Endothelial cell of umbilical vein (primary cell): Measurements from ENCODE around the gene AADACL2. TPM values are rescaled to one million over a fixed set of nuclear protein-coding genes. Genes with fewer than 3 reads are reported as not detected.

Experiments
- BruUV-seq: library from RNA; stranded (reverse); fragments of 400-500 nt; replicated peaks from 2 replicates; lab custom pipeline; 2021; lab: Mats Ljungman, UMichigan
- CTCF ChIA-PET: fragments of 300-600, 350-600 bp; sonication (Branson Sonifier 250); formaldehyde crosslinking; loops from one replicate; lab custom pipeline; 2021; ENCODE audit warnings: antibody characterized with exemption, inconsistent platforms; lab: Charles Lee
- POLR2A ChIA-PET: fragments of 300-600, 350-600 bp; sonication (Branson Sonifier 250); formaldehyde crosslinking; loops from one replicate; lab custom pipeline; 2021; ENCODE audit warnings: antibody characterized with exemption, inconsistent platforms; lab: Charles Lee
- DNase-seq: peaks from one replicate; pipeline ENCODE4 v3.0.0-alpha.2; 2011; ENCODE audit warnings: low read depth, low spot score
- FAIRE-seq: peaks from 2 replicates; lab custom pipeline; 2011; peaks lifted over from hg19 to GRCh38; lab: Jason Lieb, UNC
- H2AFZ ChIP-seq: 2 replicates; pipeline ENCODE4 v1.6.0; 2012; ENCODE audit warnings: low read depth, low read length, control low read depth, inconsistent platforms
- H3K27ac ChIP-seq: 2 replicates; pipeline ENCODE4 v1.5.1; 2011; ENCODE audit warnings: low read depth, mild to moderate bottlenecking, control low read depth, low read length, moderate library complexity; ENCODE audit not compliant: insufficient read depth
- H3K27me3 ChIP-seq, 2 experiments: 2 replicates each; pipeline versions ENCODE4 v1.6.0 to v1.6.1; 2011; ENCODE audit warnings: low read length in 2 of 2, mixed read lengths in 1 of 2; ENCODE audit not compliant: control insufficient read depth in 2 of 2, insufficient read depth in 2 of 2
- H3K36me3 ChIP-seq, 2 experiments: 2 replicates in 1 of 2; 3 replicates in 1 of 2; pipeline ENCODE4 v1.5.1; 2011; ENCODE audit warnings: low read length in 2 of 2, mild to moderate bottlenecking in 1 of 2, moderate library complexity in 1 of 2; ENCODE audit not compliant: control insufficient read depth in 2 of 2, insufficient read depth in 2 of 2; ENCODE audit errors: extremely low read depth in 1 of 2
- H3K4me1 ChIP-seq: 3 replicates; pipeline ENCODE4 v1.5.1; 2011; ENCODE audit warnings: mild to moderate bottlenecking, low read length; ENCODE audit not compliant: control insufficient read depth, insufficient read depth; ENCODE audit errors: extremely low read depth
- H3K4me2 ChIP-seq: 2 replicates; pipeline ENCODE4 v1.6.1; 2011; ENCODE audit warnings: low read length, control low read depth, mixed read lengths; ENCODE audit not compliant: insufficient read depth
- H3K4me3 ChIP-seq, 3 experiments: fragments of 200-600 bp in 1 of 3; sonication (generic), shearing (Covaris generic) in 1 of 3; replicated peaks in 1 of 3; 2 replicates each; pipeline ENCODE4 v1.5.1; 2011 to 2016; ENCODE audit warnings: control low read depth in 3 of 3, low read length in 3 of 3, mild to moderate bottlenecking in 2 of 3, inconsistent platforms in 1 of 3, low read depth in 1 of 3, moderate library complexity in 1 of 3; ENCODE audit not compliant: insufficient read depth in 1 of 3
- H3K79me2 ChIP-seq: 2 replicates; pipeline ENCODE4 v1.6.0; 2012; ENCODE audit warnings: low read length, inconsistent platforms; ENCODE audit not compliant: control insufficient read depth, insufficient read depth
- H3K9ac ChIP-seq: replicated peaks from 2 replicates; pipeline ENCODE3; 2011; ENCODE audit warnings: low read length, control low read depth; ENCODE audit not compliant: insufficient read depth; ENCODE audit errors: extremely low read depth
- H3K9me1 ChIP-seq: replicated peaks from 3 replicates; pipeline ENCODE4 v1.6.0; 2011; ENCODE audit warnings: mild to moderate bottlenecking, low read length; ENCODE audit not compliant: control insufficient read depth, insufficient read depth; ENCODE audit errors: extremely low read depth
- H3K9me3 ChIP-seq: replicated peaks from 2 replicates; pipeline ENCODE4 v1.5.1; 2012; ENCODE audit warnings: low read length, inconsistent platforms; ENCODE audit not compliant: control insufficient read depth, insufficient read depth
- H4K20me1 ChIP-seq: replicated peaks from 2 replicates; pipeline ENCODE3; 2011; ENCODE audit warnings: mild to moderate bottlenecking, low read length; ENCODE audit not compliant: control insufficient read depth, insufficient read depth; ENCODE audit errors: extremely low read depth
- EZH2 ChIP-seq: IDR thresholded peaks from 2 replicates; pipeline ENCODE4 v1.6.1; 2012; ENCODE audit warnings: borderline replicate concordance, low read depth, mild to moderate bottlenecking, moderate library complexity, low read length, inconsistent platforms; ENCODE audit not compliant: severe bottlenecking
- FOS ChIP-seq: IDR thresholded peaks from 2 replicates; pipeline ENCODE4 v1.6.1; 2011; ENCODE audit warnings: mild to moderate bottlenecking, low read length, moderate library complexity, borderline replicate concordance; ENCODE audit not compliant: insufficient read depth
- GATA2 ChIP-seq: IDR thresholded peaks from 2 replicates; pipeline ENCODE4 v1.7.0; 2011; ENCODE audit warnings: low read depth, mild to moderate bottlenecking, moderate library complexity, mixed read lengths, low read length; ENCODE audit not compliant: insufficient read length, insufficient read depth
- JUN ChIP-seq: IDR thresholded peaks from 2 replicates; pipeline ENCODE4 v1.6.1; 2011; ENCODE audit warnings: borderline replicate concordance, low read depth; ENCODE audit not compliant: insufficient read length, insufficient read depth
- MAX ChIP-seq: IDR thresholded peaks from 2 replicates; pipeline ENCODE4 v1.6.1; 2011; ENCODE audit not compliant: insufficient read depth, insufficient read length
- MYC ChIP-seq: IDR thresholded peaks from one replicate; pipeline ENCODE4 v1.6.1; 2011; ENCODE audit warnings: mild to moderate bottlenecking, low read depth, low read length
- POLR2A ChIP-seq: IDR thresholded peaks from 2 replicates; pipeline ENCODE4 v1.6.1; 2012; ENCODE audit warnings: low read depth, mild to moderate bottlenecking, control low read depth, low read length
- POLR2AphosphoS5 ChIP-seq: IDR thresholded peaks from 2 replicates; pipeline ENCODE4 v1.6.1; 2012; ENCODE audit warnings: low read depth, mild to moderate bottlenecking, control low read depth, low read length, moderate library complexity; ENCODE audit not compliant: insufficient read depth
- dilution Hi-C: fragments of 300-500 bp; cut with MboI; formaldehyde crosslinking; loops from one replicate; pipeline ENCODE4 v1.15.0; 2019; ENCODE audit warnings: low sequenced_read_pairs; ENCODE audit not compliant: extremely low pct_ligation_motif_present
- intact Hi-C: fragments of 100-400 bp; cut with micrococcal nuclease; formaldehyde crosslinking; loops from one replicate; pipeline ENCODE4 v1.10.0; 2022
- polyA plus RNA-seq, 4 experiments: library from polyadenylated mRNA; depleted of rRNA in 3 of 4; stranded (reverse) in 3 of 4; unstranded in 1 of 4; fragments of >200 nt; gene quantifications; 2 replicates each; pipeline versions ENCODE4 v1.2.1 to v1.2.3, GENCODE V29; 2011 to 2012; ENCODE audit warnings: missing spikeins in 1 of 4
- total RNA-seq: library from RNA; stranded (reverse); gene quantifications from 2 replicates; pipeline ENCODE4 v1.2.3, GENCODE V29; 2021
- TF ChIP-seq, protein P1 (sequence below), 2 donors: IDR thresholded peaks; 1 replicate in 1 of 2; 2 replicates in 1 of 2; pipeline ENCODE4 v1.5.1; 2011; ENCODE audit warnings: low read length in 2 of 2, mild to moderate bottlenecking in 2 of 2, moderate library complexity in 2 of 2, control low read depth in 1 of 2, inconsistent platforms in 1 of 2, low read depth in 1 of 2; ENCODE audit not compliant: insufficient read depth in 1 of 2; ENCODE audit errors: extremely low read depth in 1 of 2

Gene AADACL2
- total and polyA plus RNA-seq, 2 donors (not counting 3 experiments of a cell fraction or from before 2014, with no cell fraction given): not detected

GRCh38 chr3:151765685-151766084 lies 32.0 kb downstream of the AADACL2 start:
- peak; percentile 33 for FAIRE-seq
- H4K20me1 ChIP-seq: no peaks in the 10 kb centered on the region
- H3K27me3 ChIP-seq: no peaks in the 10 kb centered on the region
- peaks cover 43% of the 10 kb centered on the region for H3K4me1 ChIP-seq
- intact Hi-C loops (loop anchor here (1.0 to 5.0 kb wide), 4 partner anchors 21 to 832 kb away; no protein-coding TSS in a partner anchor), dilution Hi-C loops (no loop called here)
- H3K9me3 ChIP-seq: no peaks in the 10 kb centered on the region
- H3K9me1 ChIP-seq: no peaks in the 10 kb centered on the region
- TF ChIP-seq MAX: no peak
- no peak for TF ChIP-seq MYC
- peak; percentile 89 for TF ChIP-seq JUN
- no peak for TF ChIP-seq EZH2
- peak; percentile 24 for TF ChIP-seq POLR2A
- TF ChIP-seq FOS: peak; percentile 89
- no peak for TF ChIP-seq POLR2AphosphoS5
- TF ChIP-seq GATA2: peak; percentile 95
- TF ChIP-seq, protein P1, sequence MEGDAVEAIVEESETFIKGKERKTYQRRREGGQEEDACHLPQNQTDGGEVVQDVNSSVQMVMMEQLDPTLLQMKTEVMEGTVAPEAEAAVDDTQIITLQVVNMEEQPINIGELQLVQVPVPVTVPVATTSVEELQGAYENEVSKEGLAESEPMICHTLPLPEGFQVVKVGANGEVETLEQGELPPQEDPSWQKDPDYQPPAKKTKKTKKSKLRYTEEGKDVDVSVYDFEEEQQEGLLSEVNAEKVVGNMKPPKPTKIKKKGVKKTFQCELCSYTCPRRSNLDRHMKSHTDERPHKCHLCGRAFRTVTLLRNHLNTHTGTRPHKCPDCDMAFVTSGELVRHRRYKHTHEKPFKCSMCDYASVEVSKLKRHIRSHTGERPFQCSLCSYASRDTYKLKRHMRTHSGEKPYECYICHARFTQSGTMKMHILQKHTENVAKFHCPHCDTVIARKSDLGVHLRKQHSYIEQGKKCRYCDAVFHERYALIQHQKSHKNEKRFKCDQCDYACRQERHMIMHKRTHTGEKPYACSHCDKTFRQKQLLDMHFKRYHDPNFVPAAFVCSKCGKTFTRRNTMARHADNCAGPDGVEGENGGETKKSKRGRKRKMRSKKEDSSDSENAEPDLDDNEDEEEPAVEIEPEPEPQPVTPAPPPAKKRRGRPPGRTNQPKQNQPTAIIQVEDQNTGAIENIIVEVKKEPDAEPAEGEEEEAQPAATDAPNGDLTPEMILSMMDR (IDR thresholded peaks at IDR 0.05; ENCODE audit: extremely low read depth in 1 of 2, insufficient read depth in 1 of 2, low read depth in 1 of 2, low read length in 2 of 2): no peak
- no peaks in the 10 kb centered on the region for H3K36me3 ChIP-seq
- ChIA-PET CTCF (interaction anchor here (0.7 to 1.0 kb wide), 3 partner anchors 27 to 245 kb away, joined by 3 read pairs; no protein-coding TSS in a partner anchor), POLR2A (no interaction called here)
- peak overlapping the region; percentile 46 for H3K4me2 ChIP-seq
- no peak overlapping the region for H3K4me3 ChIP-seq
- H3K79me2 ChIP-seq: no peaks in the 10 kb centered on the region
- no TSS peak for BruUV-seq
- DNase-seq: peak; percentile 75
- H2AFZ ChIP-seq: no peak overlapping the region
- peak overlapping the region; percentile 76 for H3K27ac ChIP-seq
- peak overlapping the region; percentile 12 for H3K9ac ChIP-seq
